ENCODE data around the gene MAP7.

Gene MAP7

GRCh38 chr6:136334465-136334846, 215.8 kb downstream of the MAP7 start:
- Histone ChIP-seq H3K9me3 (replicated peaks in 1 of 11) (no peaks in the 10 kb centered on the region), H3K9ac (no peak overlapping the region), H3K4me3 (no peak overlapping the region), H3K4me2 (no peak overlapping the region), H3K36me3 (no peaks in the 10 kb centered on the region), H3K27ac (no peak overlapping the region), H3K27me3 (no peaks in the 10 kb centered on the region), H3K4me1 (no peaks in the 10 kb centered on the region), H4K20me1 (no peaks in the 10 kb centered on the region)
- no peak for TF ChIP-seq Cebpa-rat (IDR thresholded peaks at IDR 0.05)

- no peaks in the 10 kb centered on the region for H3K36me3 ChIP-seq
- H4K20me1 ChIP-seq = no peaks in the 10 kb centered on the region
- no peaks in the 10 kb centered on the region for H3K9me3 ChIP-seq (replicated peaks in 1 of 11)
- no peak overlapping the region for H3K4me3 ChIP-seq
- no peak overlapping the region for H3K9ac ChIP-seq
- H3K27me3 ChIP-seq = no peaks in the 10 kb centered on the region
- no peak for TF ChIP-seq Cebpa-rat (IDR thresholded peaks at IDR 0.05)
- no peak overlapping the region for H3K4me2 ChIP-seq
- H3K27ac ChIP-seq = no peak overlapping the region
- H3K4me1 ChIP-seq = no peaks in the 10 kb centered on the region
Measured at GRCh38 chr6:136333824-136334464, 216.3 kb downstream of the MAP7 start.

GRCh38 chr6:136331461-136331860, 218.8 kb downstream of the MAP7 start:
- H3K9me3 ChIP-seq (replicated peaks in 1 of 11) = no peaks in the 10 kb centered on the region
- no peak for TF ChIP-seq Cebpa-rat (IDR thresholded peaks at IDR 0.05)
- H3K9ac ChIP-seq = no peak overlapping the region
- H3K27ac ChIP-seq = no peak overlapping the region
- H3K4me3 ChIP-seq = no peak overlapping the region
- H3K36me3 ChIP-seq = no peaks in the 10 kb centered on the region
- no peaks in the 10 kb centered on the region for H4K20me1 ChIP-seq
- H3K4me2 ChIP-seq = no peak overlapping the region
- H3K4me1 ChIP-seq = peaks cover 0 to 4% (median 2%) of the 10 kb centered on the region in 10 experiments; a peak in 12 of 20 replicates
- H3K27me3 ChIP-seq = no peaks in the 10 kb centered on the region

DNA sequence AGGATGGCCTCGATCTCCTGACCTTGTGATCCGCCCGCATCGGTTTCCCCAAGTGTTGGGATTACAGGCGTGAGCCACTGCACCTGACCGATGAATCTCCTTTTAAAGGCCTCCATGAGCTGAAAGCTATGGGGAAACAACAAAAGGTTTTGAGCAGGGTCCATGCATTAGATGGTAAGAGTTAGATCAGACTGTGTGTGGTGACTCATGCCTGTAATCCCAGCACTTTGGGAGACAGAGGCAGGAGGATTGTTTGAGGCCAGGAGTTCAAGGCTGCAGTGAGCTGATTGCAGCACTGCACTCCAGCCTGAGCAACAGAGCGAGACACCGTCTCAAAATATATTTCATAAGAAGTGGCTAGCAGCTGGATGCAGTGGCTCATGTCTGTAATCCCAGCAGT, 219.6 kb downstream of the MAP7 start:
- Histone ChIP-seq H4K20me1 (no peaks in the 10 kb centered on the region), H3K4me1 (peaks cover 0 to 12% (median 8%) of the 10 kb centered on the region in 10 experiments; a peak in 13 of 20 replicates), H3K9me3 (replicated peaks in 1 of 11) (no peaks in the 10 kb centered on the region), H3K36me3 (no peaks in the 10 kb centered on the region), H3K27ac (no peak overlapping the region), H3K9ac (no peak overlapping the region), H3K4me2 (no peak overlapping the region), H3K27me3 (no peaks in the 10 kb centered on the region), H3K4me3 (no peak overlapping the region)
- TF ChIP-seq Cebpa-rat (IDR thresholded peaks at IDR 0.05) = no peak

GRCh38 chr6:136326038-136326553, 224.1 kb downstream of the MAP7 start:
- H3K9me3 ChIP-seq (replicated peaks in 1 of 11) = no peaks in the 10 kb centered on the region
- H3K4me3 ChIP-seq = no peak overlapping the region
- no peak overlapping the region for H3K9ac ChIP-seq
- H3K4me2 ChIP-seq = peak overlapping the region in 9 of 11 experiments; percentile 12 to 54 (median 35); a peak in 16 of 22 replicates
- no peak for TF ChIP-seq Cebpa-rat (IDR thresholded peaks at IDR 0.05)
- no peaks in the 10 kb centered on the region for H3K27me3 ChIP-seq
- H4K20me1 ChIP-seq = no peaks in the 10 kb centered on the region
- peaks cover 7 to 17% (median 10%) of the 10 kb centered on the region in 10 experiments; a peak in 17 of 20 replicates for H3K4me1 ChIP-seq
- no peak overlapping the region for H3K27ac ChIP-seq
- no peaks in the 10 kb centered on the region for H3K36me3 ChIP-seq

DNA sequence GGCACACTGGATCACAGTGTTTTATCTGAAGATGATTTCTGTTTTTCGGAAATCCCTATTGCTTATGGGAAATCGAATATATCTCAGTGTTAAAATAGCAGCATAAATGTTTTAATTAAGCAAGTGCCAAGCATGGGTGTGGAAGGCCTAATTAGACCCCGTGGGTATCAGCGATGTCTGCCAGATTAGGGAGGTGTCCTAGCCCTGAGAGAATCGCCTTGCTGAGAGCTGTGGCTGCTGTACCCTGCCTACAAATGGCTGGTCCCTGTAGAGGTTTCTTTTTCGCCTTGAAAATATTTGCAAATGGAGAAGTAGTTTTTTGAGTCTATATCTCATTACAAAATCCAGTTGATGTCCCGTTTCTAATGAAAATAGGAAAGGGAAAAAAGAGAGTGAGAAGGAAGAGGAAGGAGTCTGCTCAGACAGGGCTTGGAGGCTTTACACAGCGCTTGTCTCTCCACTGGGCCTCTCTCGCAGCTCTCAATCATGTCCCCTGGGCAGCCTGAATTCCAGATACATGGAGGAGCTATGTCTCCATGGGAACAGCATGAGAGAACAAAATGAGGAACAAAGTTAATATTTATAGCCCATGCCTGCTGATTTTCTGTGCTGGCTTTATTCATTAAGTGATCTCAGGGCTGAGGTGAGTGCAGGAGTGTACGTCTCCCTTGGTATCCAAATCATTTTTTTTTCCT, 225.4 kb downstream of the MAP7 start:
- Histone ChIP-seq H3K9me3 (replicated peaks in 1 of 11) (no peaks in the 10 kb centered on the region), H3K9ac (no peak overlapping the region), H3K4me1 (peaks cover 7 to 17% (median 10%) of the 10 kb centered on the region in 10 experiments; a peak in 17 of 20 replicates), H4K20me1 (no peaks in the 10 kb centered on the region), H3K36me3 (no peaks in the 10 kb centered on the region), H3K4me3 (no peak overlapping the region), H3K27me3 (no peaks in the 10 kb centered on the region), H3K4me2 (peak overlapping the region in 5 of 11 experiments; percentile 0 to 45 (median 14); a peak in 3 of 22 replicates), H3K27ac (no peak overlapping the region; a peak in 1 of 22 replicates)
- TF ChIP-seq Cebpa-rat (IDR thresholded peaks at IDR 0.05) = no peak

- Histone ChIP-seq H3K27me3 (no peaks in the 10 kb centered on the region), H3K36me3 (no peaks in the 10 kb centered on the region), H3K4me3 (no peak overlapping the region), H3K9me3 (replicated peaks in 1 of 11) (no peaks in the 10 kb centered on the region), H3K9ac (no peak overlapping the region), H3K4me1 (peaks cover 7 to 17% (median 10%) of the 10 kb centered on the region in 10 experiments; a peak in 17 of 20 replicates), H4K20me1 (no peaks in the 10 kb centered on the region), H3K27ac (no peak overlapping the region), H3K4me2 (no peak overlapping the region)
- no peak for TF ChIP-seq Cebpa-rat (IDR thresholded peaks at IDR 0.05)
Measured at GRCh38 chr6:136323431-136324112, 226.7 kb downstream of the MAP7 start.

- Histone ChIP-seq H3K36me3 (no peaks in the 10 kb centered on the region), H3K27ac (no peak overlapping the region), H3K9ac (no peak overlapping the region), H3K27me3 (no peaks in the 10 kb centered on the region), H3K4me2 (no peak overlapping the region), H3K9me3 (replicated peaks in 1 of 11) (no peaks in the 10 kb centered on the region), H4K20me1 (no peaks in the 10 kb centered on the region), H3K4me3 (no peak overlapping the region), H3K4me1 (peaks cover 0 to 2% (median 0%) of the 10 kb centered on the region in 10 experiments; a peak in 3 of 20 replicates)
- no peak for TF ChIP-seq Cebpa-rat (IDR thresholded peaks at IDR 0.05)
Measured at GRCh38 chr6:136319732-136320131, 230.5 kb downstream of the MAP7 start.

- Histone ChIP-seq H3K9me3 (replicated peaks in 1 of 11) (no peaks in the 10 kb centered on the region), H3K4me2 (no peak overlapping the region), H3K27ac (no peak overlapping the region), H3K9ac (no peak overlapping the region), H4K20me1 (no peaks in the 10 kb centered on the region), H3K36me3 (no peaks in the 10 kb centered on the region), H3K27me3 (no peaks in the 10 kb centered on the region), H3K4me1 (no peaks in the 10 kb centered on the region), H3K4me3 (no peak overlapping the region)
- TF ChIP-seq Cebpa-rat (IDR thresholded peaks at IDR 0.05) = no peak
Measured at GRCh38 chr6:136318676-136319075, 231.5 kb downstream of the MAP7 start.

All from BLaER1 treated with 17β-estradiol and CSF1 and Interleukin-3, amounts not matched to agents 10 nM and 100 nM (cell line).